ENCODE measurements around the gene RETREG1.
"Not testable (repeated sequence)": the region's sequence is repeated elsewhere in the genome, so short reads cannot be mapped to it uniquely, and the experiment has no call there.

RETREG1 gene

GRCh38 chr5:16482891-16483290, 133.9 kb downstream of the RETREG1 start:
- no peak for TF ChIP-seq CTCF (IDR thresholded peaks at IDR 0.05; ENCODE audit: unreplicated experiment in 3 of 3)
- peaks cover 4% of the 10 kb centered on the region for H3K36me3 Mint-ChIP-seq (ENCODE audit: low read depth)
- no peak overlapping the region for H3K27ac Mint-ChIP-seq
- H3K27me3 Mint-ChIP-seq (ENCODE audit: low read depth) = no peaks in the 10 kb centered on the region
- H3K9me3 Mint-ChIP-seq = no peaks in the 10 kb centered on the region
- no peak overlapping the region for H3K4me3 Mint-ChIP-seq
- H3K4me1 Mint-ChIP-seq = peaks cover 5% of the 10 kb centered on the region

- H3K4me1 Mint-ChIP-seq = peaks cover 5% of the 10 kb centered on the region
- no peak overlapping the region for H3K4me3 Mint-ChIP-seq
- H3K36me3 Mint-ChIP-seq (ENCODE audit: low read depth) = peaks cover 8% of the 10 kb centered on the region
- no peak overlapping the region for H3K27ac Mint-ChIP-seq
- H3K9me3 Mint-ChIP-seq = no peaks in the 10 kb centered on the region
- no peaks in the 10 kb centered on the region for H3K27me3 Mint-ChIP-seq (ENCODE audit: low read depth)
- no peak for TF ChIP-seq CTCF (IDR thresholded peaks at IDR 0.05; ENCODE audit: unreplicated experiment in 3 of 3)
Observed at GRCh38 chr5:16480821-16481538, 135.8 kb downstream of the RETREG1 start.

DNA sequence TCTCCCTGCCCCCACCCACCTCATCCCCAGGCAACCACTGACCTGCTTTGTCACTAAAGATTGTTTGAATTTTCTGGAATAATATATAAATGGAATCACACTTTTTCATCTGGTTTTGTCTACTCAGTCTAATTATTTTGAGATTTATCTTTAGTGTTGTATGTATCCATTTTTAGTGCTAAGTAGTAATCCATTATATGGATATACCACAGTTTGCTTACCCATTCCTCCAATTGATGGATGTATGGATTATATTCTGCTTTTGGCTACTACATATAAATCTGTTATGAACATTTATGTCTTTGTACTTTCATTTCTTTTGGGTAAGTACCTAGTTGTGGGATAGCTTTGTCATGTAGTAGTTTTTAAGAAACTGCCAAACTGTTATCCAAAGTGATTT, 136.7 kb downstream of the RETREG1 start:
- peaks cover 5% of the 10 kb centered on the region for H3K4me1 Mint-ChIP-seq
- H3K27me3 Mint-ChIP-seq (ENCODE audit: low read depth) = no peaks in the 10 kb centered on the region
- no peak overlapping the region for H3K4me3 Mint-ChIP-seq
- peaks cover 8% of the 10 kb centered on the region for H3K36me3 Mint-ChIP-seq (ENCODE audit: low read depth)
- no peaks in the 10 kb centered on the region for H3K9me3 Mint-ChIP-seq
- H3K27ac Mint-ChIP-seq = no peak overlapping the region
- no peak for TF ChIP-seq CTCF (IDR thresholded peaks at IDR 0.05; ENCODE audit: unreplicated experiment in 3 of 3)

DNA sequence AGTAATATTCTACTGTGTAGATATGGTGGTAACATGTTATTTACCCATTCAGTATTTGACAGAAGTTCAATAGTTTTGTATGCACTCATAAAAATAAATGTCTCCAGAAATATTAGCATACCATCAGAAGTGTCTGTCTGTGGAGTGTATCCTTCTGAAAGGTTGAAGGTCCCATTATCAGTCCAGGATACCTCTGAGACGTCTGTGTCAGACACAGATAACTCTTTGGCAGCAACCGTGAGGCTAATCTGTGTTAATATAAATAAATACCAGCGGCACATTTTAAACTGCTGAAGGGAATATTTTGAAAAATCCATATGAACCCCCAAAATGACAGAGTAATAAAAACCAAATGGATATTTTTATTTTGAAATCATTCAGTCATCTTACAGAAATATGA, 139.3 kb downstream of the RETREG1 start:
- no peaks in the 10 kb centered on the region for H3K9me3 Mint-ChIP-seq
- no peaks in the 10 kb centered on the region for H3K27me3 Mint-ChIP-seq (ENCODE audit: low read depth)
- H3K4me1 Mint-ChIP-seq = peaks cover 5% of the 10 kb centered on the region
- no peak overlapping the region for H3K4me3 Mint-ChIP-seq
- no peak overlapping the region for H3K27ac Mint-ChIP-seq
- TF ChIP-seq CTCF (IDR thresholded peaks at IDR 0.05; ENCODE audit: unreplicated experiment in 3 of 3) = no peak
- peaks cover 8% of the 10 kb centered on the region for H3K36me3 Mint-ChIP-seq (ENCODE audit: low read depth)

DNA sequence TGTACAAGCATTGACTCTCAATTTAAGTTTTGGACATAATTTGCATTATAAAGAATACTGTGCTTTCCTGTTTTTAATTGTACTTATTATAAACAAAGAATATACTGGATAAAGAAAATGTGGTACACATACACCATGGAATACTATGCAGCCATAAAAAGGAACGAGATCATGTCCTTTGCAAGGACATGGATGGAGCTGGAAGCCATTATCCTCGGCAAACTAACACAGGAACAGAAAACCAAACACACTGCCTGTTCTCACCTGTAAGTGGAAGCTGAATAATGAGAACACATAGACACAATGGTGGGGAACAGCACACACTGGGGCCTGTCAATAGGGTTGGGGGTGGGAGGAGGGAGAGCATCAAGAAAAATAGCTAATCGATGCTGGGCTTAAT, 140.4 kb downstream of the RETREG1 start:
- not testable (repeated sequence) for H3K27ac Mint-ChIP-seq; H3K36me3 Mint-ChIP-seq (ENCODE audit: low read depth); H3K4me1 Mint-ChIP-seq; H3K4me3 Mint-ChIP-seq; H3K9me3 Mint-ChIP-seq; H3K27me3 Mint-ChIP-seq (ENCODE audit: low read depth)

- no peaks in the 10 kb centered on the region for H3K9me3 Mint-ChIP-seq
- H3K4me3 Mint-ChIP-seq = no peak overlapping the region
- H3K36me3 Mint-ChIP-seq (ENCODE audit: low read depth) = peaks cover 4% of the 10 kb centered on the region
- TF ChIP-seq CTCF (IDR thresholded peaks at IDR 0.05; ENCODE audit: unreplicated experiment in 3 of 3) = no peak
- no peaks in the 10 kb centered on the region for H3K27me3 Mint-ChIP-seq (ENCODE audit: low read depth)
- H3K27ac Mint-ChIP-seq = no peak overlapping the region
- H3K4me1 Mint-ChIP-seq = peaks cover 34% of the 10 kb centered on the region
Observed at GRCh38 chr5:16471387-16471786, 145.4 kb downstream of the RETREG1 start.
